Measurements from ENCODE around the gene IL17F.

DNA sequence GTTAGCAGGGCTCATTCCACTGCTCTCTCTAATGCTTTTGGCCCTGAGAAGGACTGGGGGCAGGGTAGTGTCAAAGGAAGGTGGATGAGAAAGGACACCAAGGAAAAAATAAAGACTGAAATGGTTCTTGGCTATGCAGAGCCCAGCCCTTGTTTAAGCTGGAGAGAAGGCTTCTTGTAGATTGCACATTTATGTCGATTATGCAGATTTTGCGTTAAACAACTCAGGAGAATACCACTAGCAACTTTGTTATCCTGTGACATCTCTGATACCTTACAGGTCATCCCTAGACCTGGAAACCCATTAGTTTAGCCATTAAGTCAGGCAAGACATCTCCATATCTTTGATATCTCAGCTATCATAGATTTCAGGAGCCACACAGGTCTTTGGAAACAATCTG is 11.1 kb upstream of the IL17F start:
- TF ChIP-seq, protein P1, sequence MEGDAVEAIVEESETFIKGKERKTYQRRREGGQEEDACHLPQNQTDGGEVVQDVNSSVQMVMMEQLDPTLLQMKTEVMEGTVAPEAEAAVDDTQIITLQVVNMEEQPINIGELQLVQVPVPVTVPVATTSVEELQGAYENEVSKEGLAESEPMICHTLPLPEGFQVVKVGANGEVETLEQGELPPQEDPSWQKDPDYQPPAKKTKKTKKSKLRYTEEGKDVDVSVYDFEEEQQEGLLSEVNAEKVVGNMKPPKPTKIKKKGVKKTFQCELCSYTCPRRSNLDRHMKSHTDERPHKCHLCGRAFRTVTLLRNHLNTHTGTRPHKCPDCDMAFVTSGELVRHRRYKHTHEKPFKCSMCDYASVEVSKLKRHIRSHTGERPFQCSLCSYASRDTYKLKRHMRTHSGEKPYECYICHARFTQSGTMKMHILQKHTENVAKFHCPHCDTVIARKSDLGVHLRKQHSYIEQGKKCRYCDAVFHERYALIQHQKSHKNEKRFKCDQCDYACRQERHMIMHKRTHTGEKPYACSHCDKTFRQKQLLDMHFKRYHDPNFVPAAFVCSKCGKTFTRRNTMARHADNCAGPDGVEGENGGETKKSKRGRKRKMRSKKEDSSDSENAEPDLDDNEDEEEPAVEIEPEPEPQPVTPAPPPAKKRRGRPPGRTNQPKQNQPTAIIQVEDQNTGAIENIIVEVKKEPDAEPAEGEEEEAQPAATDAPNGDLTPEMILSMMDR (IDR thresholded peaks at IDR 0.05): no peak
- TF ChIP-seq EP300 (IDR thresholded peaks at IDR 0.05): no peak
- TF ChIP-seq POLR2A (IDR thresholded peaks at IDR 0.05): no peak

Data from ovary (tissue), 3 donors.